Esophagus muscularis mucosa (tissue), 4 donors: ENCODE results near the gene PRR7.

Source experiments
- EP300 ChIP-seq: sonication (generic); formaldehyde crosslinking; IDR thresholded peaks from one replicate; pipeline ENCODE4 v1.6.1; 2017; ENCODE audit warnings: antibody characterized with exemption
- POLR2A ChIP-seq: fragments of 450-650 bp; IDR thresholded peaks from one replicate; pipeline ENCODE4 v1.6.1; 2017; ENCODE audit warnings: antibody characterized with exemption, moderate library complexity, mild to moderate bottlenecking, low read depth
- POLR2AphosphoS5 ChIP-seq, 2 donors: sonication (generic); formaldehyde crosslinking; IDR thresholded peaks; one replicate each; pipeline ENCODE4 v1.6.1; 2017; ENCODE audit warnings: antibody characterized with exemption in 2 of 2
- TF ChIP-seq, protein P1 (sequence below), 3 experiments: fragments of 200-600 bp in 2 of 3; fragments of 450-650 bp in 1 of 3; sonication (generic) in 2 of 3; IDR thresholded peaks; one replicate each; pipeline ENCODE4 v1.5.1; 2017 to 2019; ENCODE audit warnings: antibody characterized with exemption in 3 of 3, mild to moderate bottlenecking in 2 of 3, moderate library complexity in 1 of 3

DNA sequence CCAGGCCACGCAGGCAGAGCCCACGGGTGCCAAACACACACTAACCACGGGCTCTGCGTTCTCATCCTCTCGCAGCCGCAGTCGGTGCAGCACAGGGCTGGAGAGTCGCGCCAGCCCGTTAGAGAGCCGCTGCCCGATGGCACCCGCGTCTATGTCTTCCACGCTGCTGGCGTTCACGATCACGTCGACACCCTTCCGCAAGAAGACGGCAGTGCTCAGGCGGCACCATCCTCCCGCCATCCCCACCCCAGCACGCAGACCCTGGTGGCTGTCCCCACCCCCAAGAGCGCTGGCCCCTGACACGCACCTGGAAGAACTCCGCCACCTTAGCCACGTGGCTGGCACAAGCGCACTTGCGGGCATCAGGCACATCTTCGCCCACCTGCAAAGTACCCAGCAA lies 20.8 kb downstream of the PRR7 start:
- TF ChIP-seq POLR2A = no peak
- TF ChIP-seq, protein P1, sequence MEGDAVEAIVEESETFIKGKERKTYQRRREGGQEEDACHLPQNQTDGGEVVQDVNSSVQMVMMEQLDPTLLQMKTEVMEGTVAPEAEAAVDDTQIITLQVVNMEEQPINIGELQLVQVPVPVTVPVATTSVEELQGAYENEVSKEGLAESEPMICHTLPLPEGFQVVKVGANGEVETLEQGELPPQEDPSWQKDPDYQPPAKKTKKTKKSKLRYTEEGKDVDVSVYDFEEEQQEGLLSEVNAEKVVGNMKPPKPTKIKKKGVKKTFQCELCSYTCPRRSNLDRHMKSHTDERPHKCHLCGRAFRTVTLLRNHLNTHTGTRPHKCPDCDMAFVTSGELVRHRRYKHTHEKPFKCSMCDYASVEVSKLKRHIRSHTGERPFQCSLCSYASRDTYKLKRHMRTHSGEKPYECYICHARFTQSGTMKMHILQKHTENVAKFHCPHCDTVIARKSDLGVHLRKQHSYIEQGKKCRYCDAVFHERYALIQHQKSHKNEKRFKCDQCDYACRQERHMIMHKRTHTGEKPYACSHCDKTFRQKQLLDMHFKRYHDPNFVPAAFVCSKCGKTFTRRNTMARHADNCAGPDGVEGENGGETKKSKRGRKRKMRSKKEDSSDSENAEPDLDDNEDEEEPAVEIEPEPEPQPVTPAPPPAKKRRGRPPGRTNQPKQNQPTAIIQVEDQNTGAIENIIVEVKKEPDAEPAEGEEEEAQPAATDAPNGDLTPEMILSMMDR (IDR thresholded peaks at IDR 0.05) = no peak
- TF ChIP-seq POLR2AphosphoS5 (IDR thresholded peaks at IDR 0.05) = no peak
- no peak for TF ChIP-seq EP300
